ENCODE data around the gene NSUN4. TPM values are rescaled to one million over a fixed set of nuclear protein-coding genes. Genes with fewer than 3 reads are reported as not detected.
"Not testable (repeated sequence)": the region's sequence is repeated elsewhere in the genome, so short reads cannot be mapped to it uniquely, and the experiment has no call there.

NSUN4 gene
- total RNA-seq, 1 experiment from 2014 or later, result 33.9 TPM

- no peak overlapping the region for H3K4me3 ChIP-seq
- H3K36me3 ChIP-seq (ENCODE audit: low read depth), result peaks cover 7% of the 10 kb centered on the region; the same call in 1 of the 2 replicates
- no peak overlapping the region for H3K27ac ChIP-seq
- H3K27me3 ChIP-seq (ENCODE audit: insufficient read depth, low read depth), result no peaks in the 10 kb centered on the region
- H3K79me2 ChIP-seq (ENCODE audit: low read depth), result no peaks in the 10 kb centered on the region
- TF ChIP-seq, protein P1, sequence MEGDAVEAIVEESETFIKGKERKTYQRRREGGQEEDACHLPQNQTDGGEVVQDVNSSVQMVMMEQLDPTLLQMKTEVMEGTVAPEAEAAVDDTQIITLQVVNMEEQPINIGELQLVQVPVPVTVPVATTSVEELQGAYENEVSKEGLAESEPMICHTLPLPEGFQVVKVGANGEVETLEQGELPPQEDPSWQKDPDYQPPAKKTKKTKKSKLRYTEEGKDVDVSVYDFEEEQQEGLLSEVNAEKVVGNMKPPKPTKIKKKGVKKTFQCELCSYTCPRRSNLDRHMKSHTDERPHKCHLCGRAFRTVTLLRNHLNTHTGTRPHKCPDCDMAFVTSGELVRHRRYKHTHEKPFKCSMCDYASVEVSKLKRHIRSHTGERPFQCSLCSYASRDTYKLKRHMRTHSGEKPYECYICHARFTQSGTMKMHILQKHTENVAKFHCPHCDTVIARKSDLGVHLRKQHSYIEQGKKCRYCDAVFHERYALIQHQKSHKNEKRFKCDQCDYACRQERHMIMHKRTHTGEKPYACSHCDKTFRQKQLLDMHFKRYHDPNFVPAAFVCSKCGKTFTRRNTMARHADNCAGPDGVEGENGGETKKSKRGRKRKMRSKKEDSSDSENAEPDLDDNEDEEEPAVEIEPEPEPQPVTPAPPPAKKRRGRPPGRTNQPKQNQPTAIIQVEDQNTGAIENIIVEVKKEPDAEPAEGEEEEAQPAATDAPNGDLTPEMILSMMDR (conservative IDR thresholded peaks at IDR 0.05), result no peak
- no peak for TF ChIP-seq EZH2 (IDR thresholded peaks at IDR 0.05; ENCODE audit: low read depth)
- ChIA-PET POLR2A (ENCODE audit: unreplicated experiment) (no interaction called here), CTCF (interaction anchor here (0.6 kb wide), 1 partner anchor 88 kb away, joined by 3 read pairs; no protein-coding TSS in a partner anchor)
- peaks cover 3% of the 10 kb centered on the region; the same call in 1 of the 2 replicates for H3F3A ChIP-seq (ENCODE audit: insufficient read depth, low read depth)
- H3K9me2 ChIP-seq (ENCODE audit: insufficient read depth), result no peaks in the 10 kb centered on the region
- H3K4me2 ChIP-seq, result no peak overlapping the region
- intact Hi-C loops (cut with micrococcal nuclease; ENCODE audit: unreplicated experiment), result no loop called here
- BruUV-seq (replicated peaks), result no TSS peak
- no peak for DNase-seq
- no peaks in the 10 kb centered on the region for H3K4me1 ChIP-seq (replicated peaks; ENCODE audit: insufficient read depth)
- H4K20me1 ChIP-seq (ENCODE audit: insufficient read depth), result no peaks in the 10 kb centered on the region; the same call in none of the 2 replicates
- no peaks in the 10 kb centered on the region for H3K9me3 ChIP-seq (ENCODE audit: insufficient read depth, low read depth)
- no peak overlapping the region for H2AFZ ChIP-seq
Observed at GRCh38 chr1:46362158-46362557, 21.6 kb downstream of the NSUN4 start.

DNA sequence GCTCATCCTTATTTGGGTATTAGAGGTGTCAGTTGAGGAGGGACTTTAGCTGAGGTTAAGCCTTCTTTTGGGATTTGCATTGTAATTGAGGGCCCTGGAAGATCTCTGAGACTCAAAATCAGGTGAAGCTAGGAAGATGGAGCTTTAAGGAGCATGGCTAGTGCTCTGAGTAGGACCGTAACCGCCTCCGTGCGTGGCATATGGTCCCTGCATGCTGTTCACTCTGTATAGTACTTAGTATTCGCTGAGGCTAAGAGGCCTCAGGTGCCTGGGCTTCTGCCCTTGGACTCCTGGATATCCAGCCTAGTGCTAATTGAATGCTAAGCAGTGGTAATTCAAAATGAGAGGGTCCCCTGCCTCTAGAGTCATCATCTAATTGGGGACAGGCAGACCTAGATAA lies 22.5 kb downstream of the NSUN4 start:
- CTCF ChIA-PET, result interaction anchor here (0.7 kb wide), 1 partner anchor 63 kb away, joined by 3 read pairs; no protein-coding TSS in a partner anchor

GRCh38 chr1:46364612-46365011 lies 24.0 kb downstream of the NSUN4 start:
- Histone ChIP-seq H3K27ac (no peak overlapping the region), H2AFZ (no peak overlapping the region), H3K4me1 (replicated peaks; ENCODE audit: insufficient read depth) (no peaks in the 10 kb centered on the region), H3K9me2 (ENCODE audit: insufficient read depth) (no peaks in the 10 kb centered on the region), H3F3A (ENCODE audit: insufficient read depth, low read depth) (peaks cover 8% of the 10 kb centered on the region; the same call in 1 of the 2 replicates), H4K20me1 (ENCODE audit: insufficient read depth) (no peaks in the 10 kb centered on the region; the same call in none of the 2 replicates), H3K4me2 (no peak overlapping the region), H3K27me3 (ENCODE audit: insufficient read depth, low read depth) (no peaks in the 10 kb centered on the region), H3K9me3 (ENCODE audit: insufficient read depth, low read depth) (no peaks in the 10 kb centered on the region), H3K79me2 (ENCODE audit: low read depth) (no peaks in the 10 kb centered on the region), H3K4me3 (no peak overlapping the region), H3K36me3 (ENCODE audit: low read depth) (peaks cover 7% of the 10 kb centered on the region; the same call in 1 of the 2 replicates)
- CTCF ChIA-PET, result interaction anchor here (0.5 kb wide), 1 partner anchor 23 kb away, joined by 4 read pairs; no protein-coding TSS in a partner anchor
- POLR2A ChIA-PET (ENCODE audit: unreplicated experiment), result no interaction called here
- BruUV-seq (replicated peaks), result no TSS peak
- TF ChIP-seq, protein P1 (conservative IDR thresholded peaks at IDR 0.05), result no peak
- no peak for TF ChIP-seq EZH2 (IDR thresholded peaks at IDR 0.05; ENCODE audit: low read depth)
- DNase-seq, result no peak
- intact Hi-C loops (cut with micrococcal nuclease; ENCODE audit: unreplicated experiment), result no loop called here

More for the DNA sequence above, 22.5 kb downstream of the NSUN4 start:
- intact Hi-C loops (cut with micrococcal nuclease; ENCODE audit: unreplicated experiment), result no loop called here
- no peak for DNase-seq
- H3K27ac ChIP-seq, result no peak overlapping the region
- H3F3A ChIP-seq (ENCODE audit: insufficient read depth, low read depth), result peaks cover 3% of the 10 kb centered on the region; the same call in 1 of the 2 replicates
- BruUV-seq (replicated peaks), result no TSS peak
- H3K4me3 ChIP-seq, result no peak overlapping the region
- TF ChIP-seq, protein P1 (conservative IDR thresholded peaks at IDR 0.05), result no peak
- TF ChIP-seq EZH2 (IDR thresholded peaks at IDR 0.05; ENCODE audit: low read depth), result no peak
- H3K9me3 ChIP-seq (ENCODE audit: insufficient read depth, low read depth), result no peaks in the 10 kb centered on the region
- no peaks in the 10 kb centered on the region for H3K79me2 ChIP-seq (ENCODE audit: low read depth)
- no peaks in the 10 kb centered on the region for H3K4me1 ChIP-seq (replicated peaks; ENCODE audit: insufficient read depth)
- no peak overlapping the region for H3K4me2 ChIP-seq
- no peaks in the 10 kb centered on the region for H3K27me3 ChIP-seq (ENCODE audit: insufficient read depth, low read depth)
- no peaks in the 10 kb centered on the region for H3K9me2 ChIP-seq (ENCODE audit: insufficient read depth)
- H3K36me3 ChIP-seq (ENCODE audit: low read depth), result peaks cover 7% of the 10 kb centered on the region; the same call in 1 of the 2 replicates
- POLR2A ChIA-PET (ENCODE audit: unreplicated experiment), result no interaction called here
- no peak overlapping the region for H2AFZ ChIP-seq
- no peaks in the 10 kb centered on the region; the same call in none of the 2 replicates for H4K20me1 ChIP-seq (ENCODE audit: insufficient read depth)

GRCh38 chr1:46365796-46366195 lies 25.2 kb downstream of the NSUN4 start:
- peaks cover 10% of the 10 kb centered on the region; the same call in 1 of the 2 replicates for H3F3A ChIP-seq (ENCODE audit: insufficient read depth, low read depth)
- intact Hi-C loops (cut with micrococcal nuclease; ENCODE audit: unreplicated experiment); H3K9me3 ChIP-seq (ENCODE audit: insufficient read depth, low read depth); H3K79me2 ChIP-seq (ENCODE audit: low read depth); H4K20me1 ChIP-seq (ENCODE audit: insufficient read depth); H3K36me3 ChIP-seq (ENCODE audit: low read depth); H3K27ac ChIP-seq; CTCF ChIA-PET; H3K4me2 ChIP-seq; H3K4me3 ChIP-seq; DNase-seq; POLR2A ChIA-PET (ENCODE audit: unreplicated experiment); H2AFZ ChIP-seq; H3K27me3 ChIP-seq (ENCODE audit: insufficient read depth, low read depth); H3K4me1 ChIP-seq (replicated peaks; ENCODE audit: insufficient read depth); H3K9me2 ChIP-seq (ENCODE audit: insufficient read depth); BruUV-seq (replicated peaks): not testable (repeated sequence)
